ENCODE measurements around the gene KIF15.

The KIF15 gene

GRCh38 chr3:44729384-44729910, 32.1 kb upstream of the KIF15 start, which contains the start of gene ZNF501:
Gene ZNF501, plus strand, starts transcription at chr3:44729635. Its CDS starts 4,787 bp downstream, at chr3:44734422.
- Histone ChIP-seq H4K20me1 (ENCODE audit: insufficient read depth) (no peaks in the 10 kb centered on the region), H3K79me2 (ENCODE audit: insufficient read depth, low read depth) (no peaks in the 10 kb centered on the region), H3K36me3 (ENCODE audit: insufficient read depth) (no peaks in the 10 kb centered on the region), H3K27me3 (ENCODE audit: insufficient read depth, low read depth) (no peaks in the 10 kb centered on the region), H3K4me1 (ENCODE audit: low read depth, poor library complexity, severe bottlenecking) (no peaks in the 10 kb centered on the region), H3K27ac (no peak within 1 kb of the TSS), H3K4me3 (IDR thresholded peaks at IDR 0.05; ENCODE audit: insufficient read depth, low read depth, low read length) (no peak within 1 kb of the TSS), H2AFZ (ENCODE audit: low read depth) (no peak within 1 kb of the TSS), H3K9ac (no peak within 1 kb of the TSS), H3K4me2 (no peak within 1 kb of the TSS)
- TF ChIP-seq, protein P1, sequence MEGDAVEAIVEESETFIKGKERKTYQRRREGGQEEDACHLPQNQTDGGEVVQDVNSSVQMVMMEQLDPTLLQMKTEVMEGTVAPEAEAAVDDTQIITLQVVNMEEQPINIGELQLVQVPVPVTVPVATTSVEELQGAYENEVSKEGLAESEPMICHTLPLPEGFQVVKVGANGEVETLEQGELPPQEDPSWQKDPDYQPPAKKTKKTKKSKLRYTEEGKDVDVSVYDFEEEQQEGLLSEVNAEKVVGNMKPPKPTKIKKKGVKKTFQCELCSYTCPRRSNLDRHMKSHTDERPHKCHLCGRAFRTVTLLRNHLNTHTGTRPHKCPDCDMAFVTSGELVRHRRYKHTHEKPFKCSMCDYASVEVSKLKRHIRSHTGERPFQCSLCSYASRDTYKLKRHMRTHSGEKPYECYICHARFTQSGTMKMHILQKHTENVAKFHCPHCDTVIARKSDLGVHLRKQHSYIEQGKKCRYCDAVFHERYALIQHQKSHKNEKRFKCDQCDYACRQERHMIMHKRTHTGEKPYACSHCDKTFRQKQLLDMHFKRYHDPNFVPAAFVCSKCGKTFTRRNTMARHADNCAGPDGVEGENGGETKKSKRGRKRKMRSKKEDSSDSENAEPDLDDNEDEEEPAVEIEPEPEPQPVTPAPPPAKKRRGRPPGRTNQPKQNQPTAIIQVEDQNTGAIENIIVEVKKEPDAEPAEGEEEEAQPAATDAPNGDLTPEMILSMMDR (conservative IDR thresholded peaks at IDR 0.05; ENCODE audit: low read depth, low read length) = no peak

DNA sequence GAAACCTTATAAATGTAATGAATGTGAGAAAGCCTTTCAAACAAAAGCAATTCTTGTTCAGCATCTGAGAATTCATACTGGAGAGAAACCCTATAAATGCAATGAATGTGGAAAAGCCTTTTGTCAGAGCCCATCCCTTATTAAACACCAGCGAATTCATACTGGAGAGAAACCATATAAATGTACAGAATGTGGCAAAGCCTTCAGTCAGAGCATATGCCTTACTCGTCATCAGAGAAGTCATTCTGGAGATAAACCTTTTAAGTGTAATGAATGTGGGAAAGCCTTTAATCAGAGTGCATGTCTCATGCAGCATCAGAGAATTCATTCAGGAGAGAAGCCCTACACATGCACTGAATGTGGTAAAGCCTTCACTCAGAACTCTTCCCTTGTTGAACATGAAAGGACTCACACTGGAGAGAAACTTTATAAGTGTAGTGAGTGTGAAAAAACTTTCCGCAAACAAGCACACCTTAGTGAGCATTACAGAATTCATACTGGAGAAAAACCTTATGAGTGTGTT, 26.9 kb upstream of the KIF15 start:
- Histone ChIP-seq H2AFZ (ENCODE audit: low read depth) (no peak overlapping the region), H3K9ac (no peak overlapping the region), H3K27ac (no peak overlapping the region), H3K4me1 (ENCODE audit: low read depth, poor library complexity, severe bottlenecking) (no peaks in the 10 kb centered on the region), H3K4me3 (IDR thresholded peaks at IDR 0.05; ENCODE audit: insufficient read depth, low read depth, low read length) (no peak overlapping the region), H4K20me1 (ENCODE audit: insufficient read depth) (no peaks in the 10 kb centered on the region), H3K36me3 (ENCODE audit: insufficient read depth) (no peaks in the 10 kb centered on the region), H3K79me2 (ENCODE audit: insufficient read depth, low read depth) (no peaks in the 10 kb centered on the region), H3K27me3 (ENCODE audit: insufficient read depth, low read depth) (no peaks in the 10 kb centered on the region), H3K4me2 (no peak overlapping the region)
- TF ChIP-seq, protein P1 (conservative IDR thresholded peaks at IDR 0.05; ENCODE audit: low read depth, low read length) = no peak

DNA sequence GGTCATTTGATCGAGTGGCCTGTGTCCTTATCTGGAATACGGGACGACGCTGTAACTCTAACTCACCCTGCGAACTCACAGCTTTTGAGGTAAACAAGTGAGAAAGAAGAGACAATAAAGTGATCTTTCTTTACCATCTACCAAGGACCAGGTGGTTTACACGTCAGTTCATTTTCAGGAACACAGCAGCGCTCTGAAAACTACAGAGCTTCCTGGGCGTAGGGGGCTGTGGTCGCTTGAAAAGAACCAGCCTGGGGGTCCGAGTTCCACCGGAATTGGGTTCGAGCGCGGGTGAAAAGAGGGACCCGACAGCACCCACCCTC, 532 bp upstream of the KIF15 start:
- Histone ChIP-seq H3K4me2 (peak overlapping the region; percentile 25; the same call in 1 of the 2 replicates), H3K36me3 (ENCODE audit: insufficient read depth) (no peaks in the 10 kb centered on the region), H4K20me1 (ENCODE audit: insufficient read depth) (no peaks in the 10 kb centered on the region), H3K4me3 (IDR thresholded peaks at IDR 0.05; ENCODE audit: insufficient read depth, low read depth, low read length) (no peak overlapping the region), H2AFZ (ENCODE audit: low read depth) (peak overlapping the region; percentile 64), H3K27ac (peak overlapping the region; percentile 78), H3K79me2 (ENCODE audit: insufficient read depth, low read depth) (peaks cover 51% of the 10 kb centered on the region), H3K4me1 (ENCODE audit: low read depth, poor library complexity, severe bottlenecking) (no peaks in the 10 kb centered on the region), H3K9ac (peak overlapping the region; percentile 86), H3K27me3 (ENCODE audit: insufficient read depth, low read depth) (no peaks in the 10 kb centered on the region)
- TF ChIP-seq, protein P1 (conservative IDR thresholded peaks at IDR 0.05; ENCODE audit: low read depth, low read length) = no peak

GRCh38 chr3:44762170-44762677, 630 bp downstream of the KIF15 start:
- H3K9ac ChIP-seq = peak overlapping the region; percentile 86
- H3K79me2 ChIP-seq (ENCODE audit: insufficient read depth, low read depth) = peaks cover 51% of the 10 kb centered on the region
- no peaks in the 10 kb centered on the region for H4K20me1 ChIP-seq (ENCODE audit: insufficient read depth)
- peak overlapping the region; percentile 46 for H3K4me2 ChIP-seq
- H3K27ac ChIP-seq = peak overlapping the region; percentile 78
- H3K4me3 ChIP-seq (IDR thresholded peaks at IDR 0.05; ENCODE audit: insufficient read depth, low read depth, low read length) = no peak overlapping the region
- H3K36me3 ChIP-seq (ENCODE audit: insufficient read depth) = no peaks in the 10 kb centered on the region
- peak overlapping the region; percentile 59 for H2AFZ ChIP-seq (ENCODE audit: low read depth)
- TF ChIP-seq, protein P1 (conservative IDR thresholded peaks at IDR 0.05; ENCODE audit: low read depth, low read length) = no peak
- H3K27me3 ChIP-seq (ENCODE audit: insufficient read depth, low read depth) = no peaks in the 10 kb centered on the region
- no peaks in the 10 kb centered on the region for H3K4me1 ChIP-seq (ENCODE audit: low read depth, poor library complexity, severe bottlenecking)
